Fibroblast of mammary gland (primary cell): ENCODE measurements around the gene MAB21L4.

Experiments used
- DNase-seq: peaks from one replicate; pipeline ENCODE4 v3.0.0-alpha.2; 2010; ENCODE audit warnings: low read depth
- H3K4me3 ChIP-seq: 2 replicates; pipeline ENCODE4 v1.5.1; 2011; ENCODE audit warnings: low read depth, mild to moderate bottlenecking, low read length, moderate library complexity; ENCODE audit not compliant: control insufficient read depth
- CTCF ChIP-seq: conservative IDR thresholded peaks from 2 replicates; pipeline ENCODE4 v1.5.1; 2011; ENCODE audit warnings: low read depth, low read length, inconsistent platforms; ENCODE audit not compliant: control insufficient read depth, insufficient read depth

Gene MAB21L4

GRCh38 chr2:240839152-240840143, 56.5 kb downstream of the MAB21L4 start:
- H3K4me3 ChIP-seq: no peak overlapping the region
- TF ChIP-seq CTCF: no peak
- peak; percentile 25 for DNase-seq

- TF ChIP-seq CTCF: no peak
- DNase-seq: no peak
- H3K4me3 ChIP-seq: no peak overlapping the region
Measured at GRCh38 chr2:240837621-240838020, 58.3 kb downstream of the MAB21L4 start.

DNA sequence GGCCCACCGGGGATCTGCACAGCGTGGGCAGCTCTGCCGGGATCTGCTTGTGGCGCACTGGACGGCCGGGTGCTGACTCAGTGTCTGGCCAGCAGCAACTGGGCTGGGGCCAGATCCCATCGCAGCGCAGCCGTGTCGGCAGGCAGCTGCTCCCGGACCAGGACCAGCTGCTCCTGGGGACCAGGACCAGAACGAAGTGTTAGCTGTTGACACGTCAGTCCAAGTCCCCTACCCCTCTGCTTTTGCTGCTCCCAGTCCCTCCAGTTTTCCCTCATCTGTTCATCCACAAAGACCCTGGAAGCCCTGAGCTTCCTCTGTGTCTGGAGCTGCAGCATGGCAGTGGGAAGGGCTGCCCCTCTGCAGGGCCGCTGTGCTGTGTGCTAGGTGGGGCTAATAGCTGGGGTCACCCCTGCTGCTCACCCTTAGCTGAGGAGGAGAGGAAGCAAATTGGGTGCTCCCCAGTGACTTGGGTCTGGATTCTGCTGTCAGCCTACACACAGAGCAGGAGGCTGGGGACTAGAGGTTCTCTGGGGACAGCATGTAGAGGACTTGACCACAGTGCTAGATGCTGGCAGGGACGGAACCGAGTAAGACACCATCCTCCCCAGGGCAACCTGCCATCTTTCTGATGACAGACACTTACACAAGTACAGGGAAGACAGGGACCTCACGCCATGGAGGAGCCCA, 59.0 kb downstream of the MAB21L4 start:
- DNase-seq: peak; percentile 55
- no peak overlapping the region for H3K4me3 ChIP-seq
- no peak for TF ChIP-seq CTCF
